GM18526 (cell line): ENCODE data around the gene CCDC15.

Experiments used
- POLR2A ChIP-seq: IDR thresholded peaks from 3 replicates; pipeline ENCODE4 v1.6.1; 2011; ENCODE audit not compliant: insufficient read length; ENCODE audit errors: extremely low read depth

Gene CCDC15

DNA sequence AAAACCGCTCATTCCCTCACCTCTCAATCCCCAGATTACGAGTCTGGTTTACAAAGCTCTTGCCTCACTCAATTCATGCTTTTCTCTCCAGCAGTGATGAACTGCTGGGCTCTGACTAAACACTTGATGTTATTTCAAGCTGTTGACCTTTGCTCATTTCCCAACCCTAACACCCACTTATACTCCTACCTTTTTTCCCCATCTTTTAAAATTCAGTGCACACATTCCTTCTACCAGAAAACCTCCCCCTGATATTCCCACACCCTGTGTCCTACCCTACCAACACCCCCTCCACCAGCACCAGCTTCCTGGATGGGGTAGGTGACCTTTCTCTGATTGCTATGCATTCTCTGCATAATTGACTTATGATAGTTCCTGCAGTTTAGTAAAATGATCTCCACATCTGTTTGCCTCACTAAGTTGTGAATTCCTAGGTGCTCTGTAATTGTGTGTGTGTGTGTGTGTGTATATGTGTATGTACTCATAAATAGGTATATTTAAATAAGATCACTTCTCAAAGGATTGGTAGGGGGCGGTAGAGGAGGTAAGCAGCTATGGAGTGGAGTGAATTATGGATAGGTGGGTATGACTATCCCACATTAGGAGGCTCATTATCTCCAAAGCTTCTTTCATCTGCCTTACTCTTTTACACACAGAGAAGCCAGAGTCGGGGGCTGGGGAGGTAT is 19.0 kb upstream of the CCDC15 start:
- no peak for TF ChIP-seq POLR2A

- TF ChIP-seq POLR2A = no peak
Observed at GRCh38 chr11:124935548-124936514, 18.2 kb upstream of the CCDC15 start, which contains the start of gene HEPACAM. HEPACAM (minus strand) TSS chr11:124936047; CDS start chr11:124936006, 41 bp downstream.

- TF ChIP-seq POLR2A = no peak
Observed at GRCh38 chr11:124937336-124937935, 16.6 kb upstream of the CCDC15 start.

DNA sequence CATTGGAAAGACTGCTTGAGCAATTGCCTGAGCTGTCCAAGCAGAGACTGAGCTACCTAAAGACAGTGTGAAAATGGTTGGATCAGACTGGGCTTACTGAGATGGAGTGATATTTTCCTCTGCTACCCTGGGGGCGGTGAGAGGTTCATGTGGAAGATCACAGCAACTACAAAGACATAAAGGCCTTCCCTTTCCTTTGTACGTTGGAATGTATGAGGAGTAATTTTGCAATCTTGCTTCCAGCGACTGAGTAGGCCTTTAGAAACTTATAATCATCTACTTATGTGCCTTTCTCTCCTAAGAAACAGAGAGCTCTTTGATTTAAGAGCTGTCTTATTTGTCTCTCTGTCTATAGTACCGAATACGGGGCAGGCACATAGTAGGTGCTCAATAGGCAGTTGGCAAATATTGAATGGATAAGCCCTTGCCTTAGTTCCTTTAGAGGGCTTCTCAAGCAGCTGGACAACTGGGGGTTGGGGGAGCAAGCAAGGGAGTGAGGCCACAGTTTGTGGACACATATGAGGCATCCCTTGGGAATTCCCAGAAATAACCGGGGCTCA is 15.7 kb upstream of the CCDC15 start:
- TF ChIP-seq POLR2A = no peak

- no peak for TF ChIP-seq POLR2A
Observed at GRCh38 chr11:124938970-124939369, 15.0 kb upstream of the CCDC15 start.

- TF ChIP-seq POLR2A = no peak
Observed at GRCh38 chr11:124941703-124942102, 12.3 kb upstream of the CCDC15 start.

DNA sequence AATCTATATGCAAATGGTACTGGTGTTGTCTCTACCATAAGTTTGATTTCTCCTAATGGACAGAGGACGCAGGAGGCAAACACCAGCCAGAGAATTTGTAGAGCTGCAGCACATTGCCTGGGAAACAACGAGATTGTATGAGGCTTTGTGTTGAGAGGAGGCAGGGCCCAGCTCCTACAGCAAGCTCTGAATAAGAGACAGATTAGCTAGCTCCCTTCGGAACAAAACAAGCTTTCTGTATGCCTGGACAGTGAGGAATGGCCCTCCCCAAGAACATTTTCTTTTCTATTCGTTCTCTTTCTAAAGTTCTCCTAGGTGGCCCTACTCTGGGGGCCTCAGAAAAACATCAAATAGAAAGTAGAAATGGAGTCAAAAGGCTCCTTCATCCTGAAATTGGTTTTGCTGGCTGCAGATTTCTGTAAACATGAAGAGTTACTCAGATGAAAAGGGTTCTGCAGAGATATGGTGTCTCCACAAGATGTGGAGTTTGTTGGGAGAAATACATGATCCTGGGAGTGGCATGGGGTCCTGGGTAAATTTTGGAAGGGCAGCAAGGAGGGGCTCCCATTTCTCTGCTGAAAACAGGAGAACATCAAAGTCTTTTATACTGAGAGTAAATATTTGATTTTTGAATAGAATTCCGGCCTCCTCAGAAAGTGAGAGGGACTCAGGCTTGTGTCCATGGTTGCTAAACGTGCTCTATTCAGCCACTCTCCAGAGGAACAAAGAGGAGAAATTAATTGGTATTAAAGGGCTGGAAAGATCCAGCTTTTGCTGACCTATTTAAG is 11.3 kb upstream of the CCDC15 start:
- no peak for TF ChIP-seq POLR2A

DNA sequence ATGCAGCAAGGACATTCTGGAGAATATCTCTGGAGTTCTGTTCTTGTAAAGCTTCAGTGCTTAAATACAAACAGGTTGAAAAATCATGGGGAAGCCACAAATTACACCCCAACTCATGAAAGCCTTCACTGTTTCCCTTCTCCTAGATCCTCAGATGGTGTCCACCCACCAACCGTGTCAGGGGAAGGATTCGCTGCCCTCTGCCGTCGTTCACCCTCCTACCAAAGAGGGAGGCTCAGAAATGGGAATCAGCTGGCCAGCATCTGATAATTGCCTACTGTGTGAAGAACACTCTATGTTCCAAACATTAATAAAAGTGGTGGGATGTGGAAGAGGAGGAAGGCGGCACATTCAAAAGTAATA is 10.8 kb upstream of the CCDC15 start:
- no peak for TF ChIP-seq POLR2A

- TF ChIP-seq POLR2A = no peak
Observed at GRCh38 chr11:124943741-124944140, 10.3 kb upstream of the CCDC15 start.

- TF ChIP-seq POLR2A = no peak
Observed at GRCh38 chr11:124944565-124944964, 9.4 kb upstream of the CCDC15 start.

GRCh38 chr11:124945826-124946225 is 8.2 kb upstream of the CCDC15 start:
- TF ChIP-seq POLR2A = no peak

DNA sequence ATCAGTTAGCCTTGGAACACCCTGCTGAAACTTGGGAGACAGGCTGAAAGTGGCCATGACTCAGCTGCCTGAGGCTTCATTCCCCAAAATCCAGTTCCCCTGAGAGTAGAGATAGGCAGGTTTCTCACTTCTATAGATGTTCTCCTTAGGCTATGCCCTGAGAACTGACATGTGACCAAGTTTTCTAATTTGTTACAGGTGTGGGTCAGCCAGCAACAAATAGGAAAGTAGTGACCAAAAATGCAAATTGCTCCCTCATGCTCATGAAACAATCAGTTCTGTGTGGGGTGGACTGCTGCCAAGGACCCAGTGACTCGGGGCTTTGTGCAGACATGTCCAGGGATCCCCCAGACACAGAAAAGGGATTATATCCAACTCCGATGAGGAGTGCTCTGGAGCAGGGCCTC is 7.3 kb upstream of the CCDC15 start:
- no peak for TF ChIP-seq POLR2A

DNA sequence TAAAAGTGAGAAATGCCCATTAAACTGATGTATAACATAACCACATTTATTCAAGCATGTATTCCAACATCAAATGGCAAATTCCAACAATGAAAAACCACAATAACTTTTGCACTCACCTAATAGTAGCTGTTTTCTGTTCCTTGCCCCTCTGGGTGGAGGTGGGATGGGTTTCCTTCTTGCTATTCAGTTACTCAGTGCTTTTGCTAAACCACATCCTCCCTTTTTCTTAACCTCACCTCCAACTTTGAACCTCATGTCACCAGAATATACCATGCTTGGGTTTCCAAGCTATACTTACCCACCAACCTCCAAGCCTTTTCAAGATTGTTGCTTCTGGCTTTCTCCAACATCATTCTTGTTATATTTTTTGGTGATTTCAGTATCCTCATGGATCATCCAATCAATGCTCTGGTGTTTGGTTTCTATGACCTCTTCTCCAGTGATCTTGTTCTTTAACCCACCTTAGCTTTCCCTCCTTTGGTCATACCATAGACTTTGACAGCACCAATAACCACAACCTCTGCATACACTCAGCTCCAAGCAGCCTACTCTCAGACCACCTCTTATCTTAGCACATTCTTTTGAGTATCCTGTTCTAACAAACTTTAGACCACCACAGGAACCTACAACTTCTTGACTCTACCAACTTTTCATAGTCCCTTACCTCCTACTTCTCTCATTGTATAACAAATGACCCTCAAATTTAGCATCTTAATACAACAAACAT is 3.2 kb upstream of the CCDC15 start:
- no peak for TF ChIP-seq POLR2A

- no peak for TF ChIP-seq POLR2A
Observed at GRCh38 chr11:124951341-124951740, 2.7 kb upstream of the CCDC15 start.
